SJSA1 (cell line): ENCODE results near the gene TMEM178B. TPM values are rescaled to one million over a fixed set of nuclear protein-coding genes. Genes with fewer than 3 reads are reported as not detected.
"Not testable (repeated sequence)": the region's sequence is repeated elsewhere in the genome, so short reads cannot be mapped to it uniquely, and the experiment has no call there.

Source experiments
- DNase-seq, 2 experiments: peaks; one replicate each; pipeline ENCODE4 v3.0.0-alpha.2; 2015 to 2020; ENCODE audit warnings: low spot score in 2 of 2, low read depth in 1 of 2
- H3K27ac ChIP-seq: fragments of 250-450 bp; sonication (Bioruptor Pico); 2 replicates; pipeline ENCODE4 v1.5.1; 2020; ENCODE audit warnings: mild to moderate bottlenecking, moderate library complexity
- H3K27me3 ChIP-seq: fragments of 250-450 bp; sonication (Bioruptor Pico); replicated peaks from 2 replicates; pipeline ENCODE4 v1.5.1; 2020; ENCODE audit warnings: mild to moderate bottlenecking, moderate library complexity
- H3K36me3 ChIP-seq: fragments of 250-450 bp; sonication (Bioruptor Pico); 2 replicates; pipeline ENCODE4 v1.5.1; 2020; ENCODE audit warnings: mild to moderate bottlenecking
- H3K4me1 ChIP-seq: fragments of 250-450 bp; sonication (Bioruptor Pico); replicated peaks from 2 replicates; pipeline ENCODE4 v1.6.1; 2021; ENCODE audit warnings: mild to moderate bottlenecking
- H3K4me3 ChIP-seq: fragments of 250-450 bp; sonication (Bioruptor Pico); 2 replicates; pipeline ENCODE4 v1.5.1; 2020; ENCODE audit warnings: mild to moderate bottlenecking
- H3K9me3 ChIP-seq: fragments of 250-450 bp; sonication (Bioruptor Pico); replicated peaks from 2 replicates; pipeline ENCODE4 v1.5.1; 2020; ENCODE audit warnings: mild to moderate bottlenecking
- total RNA-seq: library from RNA; depleted of rRNA; stranded (reverse); fragments of >200 nt; shearing (Covaris generic); gene quantifications from 2 replicates; pipeline ENCODE4 v1.2.3, GENCODE V29; 2014

TMEM178B gene
- total RNA-seq, 1 experiment from 2014 or later = under 0.01 TPM

- no peaks in the 10 kb centered on the region for H3K27me3 ChIP-seq
- H3K4me3 ChIP-seq = no peak overlapping the region
- no peak overlapping the region for H3K27ac ChIP-seq
- no peak for DNase-seq
- H3K9me3 ChIP-seq = no peaks in the 10 kb centered on the region
- no peaks in the 10 kb centered on the region for H3K36me3 ChIP-seq
- H3K4me1 ChIP-seq = peaks cover 22% of the 10 kb centered on the region
Observed at GRCh38 chr7:141370178-141370577, 296.3 kb downstream of the TMEM178B start.

- no peaks in the 10 kb centered on the region for H3K9me3 ChIP-seq
- no peak overlapping the region for H3K4me3 ChIP-seq
- no peaks in the 10 kb centered on the region for H3K36me3 ChIP-seq
- peaks cover 20% of the 10 kb centered on the region for H3K4me1 ChIP-seq
- no peak for DNase-seq
- H3K27me3 ChIP-seq = no peaks in the 10 kb centered on the region
- no peak overlapping the region for H3K27ac ChIP-seq
Observed at GRCh38 chr7:141370650-141371049, 296.8 kb downstream of the TMEM178B start.

GRCh38 chr7:141374425-141374824, 300.6 kb downstream of the TMEM178B start:
- DNase-seq = no peak

GRCh38 chr7:141375442-141375841, 301.6 kb downstream of the TMEM178B start:
- H3K27ac ChIP-seq = no peak overlapping the region
- H3K27me3 ChIP-seq = no peaks in the 10 kb centered on the region
- H3K4me3 ChIP-seq = no peak overlapping the region
- no peaks in the 10 kb centered on the region for H3K9me3 ChIP-seq
- no peaks in the 10 kb centered on the region for H3K36me3 ChIP-seq
- no peaks in the 10 kb centered on the region for H3K4me1 ChIP-seq
- no peak for DNase-seq

More at GRCh38 chr7:141374425-141374824, 300.6 kb downstream of the TMEM178B start:
- no peaks in the 10 kb centered on the region for H3K36me3 ChIP-seq
- H3K9me3 ChIP-seq = no peaks in the 10 kb centered on the region
- peaks cover 2% of the 10 kb centered on the region for H3K4me1 ChIP-seq
- no peak overlapping the region for H3K4me3 ChIP-seq
- H3K27ac ChIP-seq = no peak overlapping the region
- H3K27me3 ChIP-seq = no peaks in the 10 kb centered on the region

GRCh38 chr7:141377906-141378305, 304.0 kb downstream of the TMEM178B start:
- Histone ChIP-seq H3K36me3 (no peaks in the 10 kb centered on the region), H3K9me3 (no peaks in the 10 kb centered on the region), H3K4me3 (no peak overlapping the region)

GRCh38 chr7:141378405-141378804, 304.5 kb downstream of the TMEM178B start:
- Histone ChIP-seq H3K36me3 (no peaks in the 10 kb centered on the region), H3K4me3 (no peak overlapping the region), H3K9me3 (no peaks in the 10 kb centered on the region), H3K27ac (no peak overlapping the region), H3K4me1 (no peaks in the 10 kb centered on the region), H3K27me3 (0 out of 2 replicates have a peak, but pooled peaks cover 3% of the 10 kb centered on the region)
- no peak for DNase-seq

More at GRCh38 chr7:141377906-141378305, 304.0 kb downstream of the TMEM178B start:
- H3K4me1 ChIP-seq = no peaks in the 10 kb centered on the region
- H3K27ac ChIP-seq = no peak overlapping the region
- 0 out of 2 replicates have a peak, but pooled peaks cover 3% of the 10 kb centered on the region for H3K27me3 ChIP-seq
- DNase-seq = no peak

GRCh38 chr7:141381794-141382427, 308.0 kb downstream of the TMEM178B start:
- no peaks in the 10 kb centered on the region for H3K36me3 ChIP-seq
- H3K4me3 ChIP-seq = no peak overlapping the region
- no peak for DNase-seq

GRCh38 chr7:141383356-141383755, 309.5 kb downstream of the TMEM178B start:
- H3K36me3 ChIP-seq, H3K27me3 ChIP-seq, H3K4me1 ChIP-seq, H3K27ac ChIP-seq, H3K9me3 ChIP-seq, H3K4me3 ChIP-seq, DNase-seq: not testable (repeated sequence)

More at GRCh38 chr7:141381794-141382427, 308.0 kb downstream of the TMEM178B start:
- Histone ChIP-seq H3K4me1 (no peaks in the 10 kb centered on the region), H3K9me3 (no peaks in the 10 kb centered on the region), H3K27me3 (peaks cover 8% of the 10 kb centered on the region; the same call in 1 of the 2 replicates), H3K27ac (no peak overlapping the region)

GRCh38 chr7:141386881-141387280, 313.0 kb downstream of the TMEM178B start:
- Histone ChIP-seq H3K36me3 (no peaks in the 10 kb centered on the region), H3K27me3 (peaks cover 6% of the 10 kb centered on the region; the same call in 1 of the 2 replicates), H3K27ac (no peak overlapping the region), H3K9me3 (no peaks in the 10 kb centered on the region), H3K4me1 (no peaks in the 10 kb centered on the region), H3K4me3 (no peak overlapping the region)
- no peak for DNase-seq

GRCh38 chr7:141387521-141388217, 313.8 kb downstream of the TMEM178B start:
- Histone ChIP-seq H3K4me1 (no peaks in the 10 kb centered on the region), H3K9me3 (no peaks in the 10 kb centered on the region), H3K36me3 (no peaks in the 10 kb centered on the region), H3K27ac (no peak overlapping the region), H3K27me3 (peaks cover 4% of the 10 kb centered on the region; the same call in 1 of the 2 replicates), H3K4me3 (no peak overlapping the region)
- DNase-seq = no peak

- no peak for DNase-seq
- Histone ChIP-seq H3K27me3 (peaks cover 4% of the 10 kb centered on the region; the same call in 1 of the 2 replicates), H3K36me3 (no peaks in the 10 kb centered on the region), H3K4me1 (no peaks in the 10 kb centered on the region), H3K4me3 (no peak overlapping the region), H3K27ac (no peak overlapping the region), H3K9me3 (no peaks in the 10 kb centered on the region)
Observed at GRCh38 chr7:141389140-141389796, 315.4 kb downstream of the TMEM178B start.

- no peak for DNase-seq
- Histone ChIP-seq H3K27ac (no peak overlapping the region), H3K4me3 (no peak overlapping the region), H3K36me3 (no peaks in the 10 kb centered on the region), H3K27me3 (no peaks in the 10 kb centered on the region), H3K9me3 (no peaks in the 10 kb centered on the region), H3K4me1 (no peaks in the 10 kb centered on the region)
Observed at GRCh38 chr7:141390339-141390738, 316.5 kb downstream of the TMEM178B start.

GRCh38 chr7:141393056-141393455, 319.2 kb downstream of the TMEM178B start:
- Histone ChIP-seq H3K36me3 (no peaks in the 10 kb centered on the region), H3K27me3 (no peaks in the 10 kb centered on the region), H3K4me3 (no peak overlapping the region), H3K9me3 (no peaks in the 10 kb centered on the region), H3K4me1 (no peaks in the 10 kb centered on the region), H3K27ac (no peak overlapping the region)
- no peak for DNase-seq
